Amniotic epithelial cell (primary cell): ENCODE data around the gene ARHGEF19.

ENCODE experiments used
- DNase-seq: peaks from one replicate; pipeline ENCODE4 v3.0.0-alpha.2; 2010; ENCODE audit warnings: low read depth

The ARHGEF19 gene

GRCh38 chr1:16149702-16150488 lies 62.6 kb downstream of the ARHGEF19 start:
- DNase-seq, result no peak

DNA sequence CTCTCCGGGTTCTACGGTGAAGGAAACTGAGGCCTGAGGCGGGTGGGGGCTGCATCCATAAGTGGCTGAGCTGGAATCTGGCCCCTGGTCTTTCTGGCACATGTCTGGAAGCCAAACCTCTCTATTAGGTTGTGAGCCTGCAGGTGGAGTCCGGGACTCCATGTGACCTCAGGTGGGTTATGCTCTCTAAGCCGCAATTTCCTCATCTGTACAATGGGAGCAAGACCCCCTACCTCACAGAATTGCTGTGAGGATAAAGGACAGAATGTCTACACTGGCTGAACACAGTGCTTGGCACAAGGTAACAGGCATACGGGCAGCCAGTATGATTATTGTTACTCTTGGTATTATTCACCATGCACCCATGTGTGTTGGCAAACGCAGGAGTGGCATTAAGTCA lies 63.3 kb downstream of the ARHGEF19 start:
- no peak for DNase-seq

GRCh38 chr1:16148329-16149092 lies 63.9 kb downstream of the ARHGEF19 start:
- no peak for DNase-seq
